Activated CD4-positive, alpha-beta T cell treated with anti-CD3 and anti-CD28 coated beads, Interleukin-2, amount 50 U/mL, for 24 hours (primary cell): ENCODE results near the gene CYTH2.
"Not testable (repeated sequence)": the region's sequence is repeated elsewhere in the genome, so short reads cannot be mapped to it uniquely, and the experiment has no call there.

ENCODE experiments used
- DNase-seq, 2 donors: peaks; one replicate each; pipeline ENCODE4 v3.0.0-alpha.2; 2020; ENCODE audit warnings: low read depth in 1 of 2, low spot score in 1 of 2

Gene CYTH2

GRCh38 chr19:48511321-48511731, 42.2 kb downstream of the CYTH2 start:
- no peak for DNase-seq

GRCh38 chr19:48511800-48512503, 42.8 kb downstream of the CYTH2 start, which contains the start of gene LMTK3:
Gene LMTK3, minus strand, starts transcription at chr19:48511835. Its CDS starts 259 bp downstream, at chr19:48511576.
- DNase-seq, result peak in 1 of 2 donors; percentile 67

GRCh38 chr19:48512504-48513288, 43.5 kb downstream of the CYTH2 start:
- no peak for DNase-seq

- DNase-seq, result peak; percentile 48 to 69
Measured at GRCh38 chr19:48513289-48514122, 44.3 kb downstream of the CYTH2 start.

- DNase-seq, result no peak
Measured at GRCh38 chr19:48514123-48514458, 44.9 kb downstream of the CYTH2 start.

GRCh38 chr19:48516536-48516935, 47.4 kb downstream of the CYTH2 start:
- no peak for DNase-seq

- no peak for DNase-seq
Measured at GRCh38 chr19:48518207-48518606, 49.0 kb downstream of the CYTH2 start.

- DNase-seq, result not testable (repeated sequence)
Measured at GRCh38 chr19:48519426-48519825, 50.3 kb downstream of the CYTH2 start.

- DNase-seq, result no peak
Measured at GRCh38 chr19:48520134-48520533, 51.0 kb downstream of the CYTH2 start.

GRCh38 chr19:48524221-48524620, 55.1 kb downstream of the CYTH2 start:
- DNase-seq, result no peak

- no peak for DNase-seq
Measured at GRCh38 chr19:48524732-48525131, 55.6 kb downstream of the CYTH2 start.

- no peak for DNase-seq
Measured at GRCh38 chr19:48529156-48529555, 60.0 kb downstream of the CYTH2 start.

GRCh38 chr19:48530066-48530720, 61.0 kb downstream of the CYTH2 start:
- no peak for DNase-seq

- no peak for DNase-seq
Measured at GRCh38 chr19:48530770-48531169, 61.6 kb downstream of the CYTH2 start.
